ENCODE data around the gene MINDY4. TPM values are rescaled to one million over a fixed set of nuclear protein-coding genes. Genes with fewer than 3 reads are reported as not detected.

Gene MINDY4
- polyA plus RNA-seq, 1 donor: 12.2 TPM

GRCh38 chr7:30835396-30835915, 64.2 kb downstream of the MINDY4 start:
- no peak for DNase-seq

- DNase-seq: no peak
Measured at GRCh38 chr7:30836991-30837390, 65.8 kb downstream of the MINDY4 start.

GRCh38 chr7:30837581-30837980, 66.4 kb downstream of the MINDY4 start:
- DNase-seq: no peak

GRCh38 chr7:30838008-30838407, 66.8 kb downstream of the MINDY4 start:
- DNase-seq: no peak

GRCh38 chr7:30840141-30841024, 69.2 kb downstream of the MINDY4 start:
- no peak for DNase-seq

GRCh38 chr7:30841025-30841735, 70.0 kb downstream of the MINDY4 start:
- DNase-seq: no peak

GRCh38 chr7:30841801-30842541, 70.8 kb downstream of the MINDY4 start:
- DNase-seq: no peak

GRCh38 chr7:30842542-30843451, 71.6 kb downstream of the MINDY4 start:
- no peak for DNase-seq

GRCh38 chr7:30843741-30844482, 72.7 kb downstream of the MINDY4 start:
- DNase-seq: no peak

- DNase-seq: no peak
Measured at GRCh38 chr7:30844483-30844874, 73.3 kb downstream of the MINDY4 start.

GRCh38 chr7:30844916-30845315, 73.7 kb downstream of the MINDY4 start:
- no peak for DNase-seq

GRCh38 chr7:30845426-30846135, 74.4 kb downstream of the MINDY4 start:
- DNase-seq: no peak

GRCh38 chr7:30846378-30846777, 75.2 kb downstream of the MINDY4 start:
- no peak for DNase-seq

- DNase-seq: no peak
Measured at GRCh38 chr7:30848121-30848855, 77.1 kb downstream of the MINDY4 start.

GRCh38 chr7:30849565-30849964, 78.3 kb downstream of the MINDY4 start:
- no peak for DNase-seq

- no peak for DNase-seq
Measured at GRCh38 chr7:30850426-30850825, 79.2 kb downstream of the MINDY4 start.

GRCh38 chr7:30851651-30852307, 80.6 kb downstream of the MINDY4 start:
- DNase-seq: no peak

- no peak for DNase-seq
Measured at GRCh38 chr7:30852308-30852684, 81.1 kb downstream of the MINDY4 start.

All from left kidney (tissue), 2 donors.